ENCODE results near the gene NFATC1.
"Not testable (repeated sequence)": the region's sequence is repeated elsewhere in the genome, so short reads cannot be mapped to it uniquely, and the experiment has no call there.

The NFATC1 gene

DNA sequence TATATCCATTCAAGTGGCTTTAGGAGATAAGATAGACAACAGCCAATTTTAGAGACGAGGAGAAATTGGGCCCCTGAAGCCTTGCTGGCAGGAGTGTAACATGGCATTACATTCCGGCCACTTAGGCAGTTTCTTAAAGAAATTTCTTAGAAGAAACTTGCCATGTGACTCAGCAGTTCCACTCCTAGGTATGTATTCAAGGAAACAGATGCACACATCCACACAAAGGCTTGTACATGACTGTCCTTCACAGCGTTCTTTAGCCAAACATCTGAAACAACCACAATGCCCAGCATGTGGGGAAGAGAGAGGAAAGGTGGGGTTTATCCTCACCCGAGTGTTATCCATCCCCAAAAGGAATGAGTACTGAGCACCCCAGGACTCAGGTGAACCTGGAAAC, 107.1 kb downstream of the NFATC1 start:
- TF ChIP-seq, protein P1, sequence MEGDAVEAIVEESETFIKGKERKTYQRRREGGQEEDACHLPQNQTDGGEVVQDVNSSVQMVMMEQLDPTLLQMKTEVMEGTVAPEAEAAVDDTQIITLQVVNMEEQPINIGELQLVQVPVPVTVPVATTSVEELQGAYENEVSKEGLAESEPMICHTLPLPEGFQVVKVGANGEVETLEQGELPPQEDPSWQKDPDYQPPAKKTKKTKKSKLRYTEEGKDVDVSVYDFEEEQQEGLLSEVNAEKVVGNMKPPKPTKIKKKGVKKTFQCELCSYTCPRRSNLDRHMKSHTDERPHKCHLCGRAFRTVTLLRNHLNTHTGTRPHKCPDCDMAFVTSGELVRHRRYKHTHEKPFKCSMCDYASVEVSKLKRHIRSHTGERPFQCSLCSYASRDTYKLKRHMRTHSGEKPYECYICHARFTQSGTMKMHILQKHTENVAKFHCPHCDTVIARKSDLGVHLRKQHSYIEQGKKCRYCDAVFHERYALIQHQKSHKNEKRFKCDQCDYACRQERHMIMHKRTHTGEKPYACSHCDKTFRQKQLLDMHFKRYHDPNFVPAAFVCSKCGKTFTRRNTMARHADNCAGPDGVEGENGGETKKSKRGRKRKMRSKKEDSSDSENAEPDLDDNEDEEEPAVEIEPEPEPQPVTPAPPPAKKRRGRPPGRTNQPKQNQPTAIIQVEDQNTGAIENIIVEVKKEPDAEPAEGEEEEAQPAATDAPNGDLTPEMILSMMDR (IDR thresholded peaks at IDR 0.05) = no peak
- H3K27ac ChIP-seq = no peak overlapping the region
- DNase-seq (ENCODE audit: low spot score) = no peak
- H3K4me3 ChIP-seq = no peak overlapping the region

DNA sequence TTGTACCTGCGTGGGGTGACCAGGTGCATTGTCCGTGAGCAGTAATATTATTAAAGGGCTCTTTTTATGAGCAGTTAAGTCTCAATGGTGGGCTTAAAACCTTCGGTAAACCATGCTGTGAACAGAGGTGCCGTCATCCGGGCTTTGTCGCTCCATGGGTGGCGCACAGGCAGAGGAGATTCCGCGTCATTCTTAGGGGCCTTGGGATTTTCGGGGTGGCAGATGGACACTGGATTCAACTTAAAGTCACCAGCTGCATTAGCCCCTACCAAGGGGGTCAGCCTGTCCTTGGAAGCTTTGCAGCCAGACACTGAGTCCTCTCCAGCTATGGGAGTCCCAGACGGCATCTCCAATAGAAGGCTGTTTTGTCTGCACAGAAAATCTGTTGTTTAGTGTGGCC, 107.7 kb downstream of the NFATC1 start:
- no peak for DNase-seq (ENCODE audit: low spot score)
- Histone ChIP-seq H3K27ac (no peak overlapping the region), H3K4me3 (no peak overlapping the region)
- TF ChIP-seq, protein P1 (IDR thresholded peaks at IDR 0.05) = no peak

DNA sequence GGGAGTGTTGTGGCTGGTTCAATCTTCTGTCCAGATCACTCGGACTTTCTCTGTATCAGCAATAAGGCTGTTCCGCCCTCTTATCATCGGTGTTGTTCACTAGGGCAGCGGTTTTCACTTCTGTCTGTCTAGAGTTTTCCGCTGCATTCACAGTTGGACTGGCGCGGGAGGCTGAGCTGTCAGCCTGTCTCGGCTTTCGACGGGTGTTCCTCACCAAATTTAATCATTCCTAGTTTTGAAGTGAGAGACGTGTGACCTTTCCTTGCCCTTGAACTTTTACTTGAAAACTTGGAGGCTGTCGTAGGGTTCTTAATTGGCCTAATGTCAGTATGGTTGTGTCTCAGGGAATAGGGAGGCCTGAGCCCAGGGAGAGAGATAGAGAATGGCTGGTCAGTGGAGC, 108.3 kb downstream of the NFATC1 start:
- TF ChIP-seq, protein P1 (IDR thresholded peaks at IDR 0.05) = no peak
- DNase-seq (ENCODE audit: low spot score) = peak; percentile 22
- no peak overlapping the region for H3K4me3 ChIP-seq
- no peak overlapping the region for H3K27ac ChIP-seq

DNA sequence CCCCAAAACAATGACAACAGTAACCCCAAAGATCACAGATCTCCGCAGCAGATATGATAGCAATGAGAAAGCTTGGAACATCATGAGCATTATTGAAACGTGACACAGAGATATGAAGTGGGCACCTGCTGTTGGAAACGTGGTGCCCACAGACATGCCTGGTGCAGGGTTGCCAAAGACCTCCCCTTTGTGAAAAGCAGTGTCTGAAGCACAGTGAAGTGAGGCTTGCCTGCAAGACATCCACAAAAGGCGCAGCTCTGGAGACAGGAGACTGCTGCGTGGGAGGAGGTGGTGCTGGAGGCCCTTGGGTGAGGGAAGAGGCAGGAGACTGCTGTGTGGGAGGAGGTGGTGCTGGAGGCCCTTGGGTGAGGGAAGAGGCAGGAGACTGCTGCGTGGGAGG, 108.8 kb downstream of the NFATC1 start:
- H3K4me3 ChIP-seq, H3K27ac ChIP-seq: not testable (repeated sequence)
- peak; percentile 58 for DNase-seq (ENCODE audit: low spot score)

DNA sequence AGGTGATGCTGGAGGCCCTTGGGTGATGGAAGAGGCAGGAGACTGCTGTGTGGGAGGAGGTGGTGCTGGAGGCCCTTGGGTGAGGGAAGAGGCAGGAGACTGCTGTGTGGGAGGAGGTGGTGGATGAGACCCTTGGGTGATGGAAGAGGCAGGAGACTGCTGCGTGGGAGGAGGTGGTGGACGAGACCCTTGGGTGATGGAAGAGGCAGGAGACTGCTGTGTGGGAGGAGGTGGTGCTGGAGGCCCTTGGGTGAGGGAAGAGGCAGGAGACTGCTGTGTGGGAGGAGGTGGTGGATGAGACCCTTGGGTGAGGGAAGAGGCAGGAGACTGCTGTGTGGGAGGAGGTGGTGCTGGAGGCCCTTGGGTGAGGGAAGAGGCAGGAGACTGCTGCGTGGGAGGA, 109.7 kb downstream of the NFATC1 start:
- not testable (repeated sequence) for DNase-seq (ENCODE audit: low spot score); H3K4me3 ChIP-seq
- H3K27ac ChIP-seq = peak overlapping the region in 1 of 2 donors; percentile 96

DNA sequence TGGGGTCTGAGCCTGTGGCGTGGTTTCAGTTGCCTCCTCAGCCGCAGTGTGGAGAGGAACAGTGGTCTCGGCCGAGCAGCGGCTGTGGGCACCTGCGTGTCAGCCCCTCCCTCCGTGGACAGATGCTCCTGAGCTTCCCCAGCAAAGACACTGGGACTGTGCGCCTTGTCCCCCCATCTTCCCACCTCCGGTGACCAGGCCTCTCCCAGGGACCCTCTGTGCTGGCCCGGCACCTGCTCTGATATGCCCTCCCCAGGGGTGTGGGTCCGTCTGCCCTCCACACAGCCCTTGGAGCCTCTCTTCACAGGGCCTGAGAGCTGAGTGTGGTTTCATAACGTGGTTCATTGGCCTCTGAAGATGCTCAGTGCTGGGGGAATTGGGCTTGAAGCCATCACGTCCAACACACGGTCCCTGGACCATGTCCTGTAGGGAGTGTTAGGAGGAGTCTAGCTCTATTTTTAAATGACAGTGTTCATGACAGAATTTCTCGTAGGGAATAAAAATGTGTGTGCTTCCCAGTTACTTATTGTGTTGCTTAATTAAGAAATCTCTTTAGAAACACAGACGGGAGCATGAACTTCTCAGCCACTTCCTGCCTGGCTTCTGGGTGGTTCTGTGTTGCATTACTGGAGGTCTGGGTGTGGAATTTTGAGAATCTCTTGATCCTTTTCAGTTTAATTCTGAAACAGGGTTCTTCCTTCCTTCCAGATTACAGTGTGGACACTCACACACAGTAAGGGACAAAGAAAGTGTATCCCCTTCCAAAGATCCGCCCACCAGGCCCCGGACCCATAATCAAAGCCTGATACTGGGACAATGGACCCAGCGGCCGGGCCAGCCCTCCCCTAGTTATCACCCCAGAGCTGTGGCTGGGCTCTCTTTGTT, 110.7 kb downstream of the NFATC1 start:
- TF ChIP-seq, protein P1 (IDR thresholded peaks at IDR 0.05) = no peak
- peak overlapping the region; percentile 71 for H3K4me3 ChIP-seq
- no peak for DNase-seq (ENCODE audit: low spot score)
- peak overlapping the region; percentile 88 to 96 for H3K27ac ChIP-seq

DNA sequence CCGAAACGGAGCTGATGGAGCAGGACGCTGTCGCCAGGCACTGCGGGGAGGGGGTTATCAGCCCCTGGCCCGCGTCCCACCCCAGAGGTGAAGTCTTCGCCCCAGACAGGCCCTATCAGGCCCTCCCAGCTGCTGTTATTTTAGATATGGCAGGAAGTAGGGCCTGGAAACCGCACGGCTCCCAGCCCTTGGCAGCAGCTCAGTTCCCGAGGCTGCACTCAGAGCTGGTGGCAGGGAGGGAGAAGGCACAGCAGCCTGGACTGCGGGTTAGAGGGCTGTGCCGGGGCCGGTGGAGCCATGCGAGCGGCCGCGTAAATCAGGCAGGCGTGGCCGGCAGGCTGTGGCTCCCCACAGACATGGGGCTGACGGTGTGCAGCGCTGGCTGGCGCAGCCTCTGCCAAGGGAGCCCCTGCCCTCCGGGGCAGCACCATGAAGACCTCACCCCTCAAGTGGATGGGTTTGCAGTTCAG, 111.4 kb downstream of the NFATC1 start:
- H3K27ac ChIP-seq = peak overlapping the region; percentile 88 to 96
- TF ChIP-seq, protein P1 (IDR thresholded peaks at IDR 0.05) = no peak
- H3K4me3 ChIP-seq = peak overlapping the region; percentile 71
- DNase-seq (ENCODE audit: low spot score) = peak; percentile 88

Measured in coronary artery (tissue), 2 donors.